Caco-2 (cell line): ENCODE measurements around the gene CYP2C9. TPM values are rescaled to one million over a fixed set of nuclear protein-coding genes. Genes with fewer than 3 reads are reported as not detected.
"Not testable (repeated sequence)": the region's sequence is repeated elsewhere in the genome, so short reads cannot be mapped to it uniquely, and the experiment has no call there.

Experiments
- BruUV-seq: library from RNA; stranded (reverse); fragments of 400-500 nt; replicated peaks from 2 replicates; lab custom pipeline; 2021; lab: Mats Ljungman, UMichigan
- CTCF ChIA-PET: fragments of 300-600 bp; sonication (Branson Sonifier 250); formaldehyde crosslinking; loops from one replicate; lab custom pipeline; 2022; ENCODE audit warnings: antibody characterized with exemption; lab: Charles Lee
- POLR2A ChIA-PET: fragments of 300-600 bp; sonication (Branson Sonifier 250); formaldehyde crosslinking; loops from one replicate; lab custom pipeline; 2022; ENCODE audit warnings: antibody characterized with exemption; lab: Charles Lee
- DNase-seq, 2 experiments: peaks; one replicate each; pipeline versions ENCODE4 v3.0.0 to v3.0.0-alpha.2; 2020 to 2022
- H3K27me3 ChIP-seq: replicated peaks from 2 replicates; pipeline ENCODE4 v1.6.0; 2011; ENCODE audit warnings: low read length; ENCODE audit not compliant: control insufficient read depth, insufficient read depth
- H3K36me3 ChIP-seq: 2 replicates; pipeline ENCODE4 v1.5.1; 2011; ENCODE audit warnings: low read length; ENCODE audit not compliant: control insufficient read depth, insufficient read depth
- H3K4me1 ChIP-seq: fragments of 250-450 bp; sonication (Bioruptor Pico); 2 replicates; pipeline ENCODE4 v1.5.1; 2020; ENCODE audit warnings: mild to moderate bottlenecking
- H3K4me3 ChIP-seq: 2 replicates; pipeline ENCODE4 v1.5.1; 2011; ENCODE audit warnings: low read depth, mild to moderate bottlenecking, control low read depth, low read length
- H3K9me3 ChIP-seq: fragments of 250-450 bp; sonication (Bioruptor Pico); 2 replicates; pipeline ENCODE4 v1.5.1; 2020; ENCODE audit warnings: mild to moderate bottlenecking, moderate library complexity
- H3K27ac Mint-ChIP-seq: one replicate; pipeline ENCODE4 v1.8.0; 2022; ENCODE audit warnings: mixed read lengths; ENCODE audit not compliant: unreplicated experiment
- H3K27me3 Mint-ChIP-seq: one replicate; pipeline ENCODE4 v1.8.0; 2022; ENCODE audit warnings: mixed read lengths; ENCODE audit not compliant: insufficient read depth, unreplicated experiment
- H3K36me3 Mint-ChIP-seq: one replicate; pipeline ENCODE4 v1.8.0; 2022; ENCODE audit warnings: mild to moderate bottlenecking, mixed read lengths; ENCODE audit not compliant: insufficient read depth, unreplicated experiment
- H3K4me1 Mint-ChIP-seq: one replicate; pipeline ENCODE4 v1.8.0; 2022; ENCODE audit warnings: low read depth, mixed read lengths; ENCODE audit not compliant: unreplicated experiment
- H3K4me3 Mint-ChIP-seq: one replicate; pipeline ENCODE4 v1.8.0; 2022; ENCODE audit warnings: mild to moderate bottlenecking, moderate library complexity, mixed read lengths; ENCODE audit not compliant: unreplicated experiment
- H3K9me3 Mint-ChIP-seq: one replicate; pipeline ENCODE4 v1.8.0; 2022; ENCODE audit warnings: mixed read lengths; ENCODE audit not compliant: unreplicated experiment
- CTCF ChIP-seq, 2 experiments: fragments of 200-600 bp in 1 of 2; IDR thresholded peaks; 1 replicate in 1 of 2; 2 replicates in 1 of 2; pipeline versions ENCODE4 v1.5.1 to v1.8.0; 2011 to 2022; ENCODE audit warnings: antibody characterized with exemption in 1 of 2, control low read depth in 1 of 2, inconsistent platforms in 1 of 2, low read depth in 1 of 2, low read length in 1 of 2, mild to moderate bottlenecking in 1 of 2, moderate library complexity in 1 of 2; ENCODE audit not compliant: insufficient read depth in 1 of 2, severe bottlenecking in 1 of 2, unreplicated experiment in 1 of 2
- intact Hi-C: fragments of 100-400 bp; cut with micrococcal nuclease; formaldehyde crosslinking; loops from one replicate; pipeline ENCODE4 v1.10.0; 2022; ENCODE audit not compliant: unreplicated experiment
- total RNA-seq: library from RNA; stranded (reverse); gene quantifications from 2 replicates; pipeline ENCODE4 v1.2.3, GENCODE V29; 2022

Gene CYP2C9
- total RNA-seq, 1 experiment from 2014 or later = 1.4 TPM

GRCh38 chr10:94916423-94916822 lies 22.0 kb upstream of the CYP2C9 start:
- no peaks in the 10 kb centered on the region for H3K36me3 Mint-ChIP-seq
- CTCF ChIA-PET = no interaction called here
- no peak overlapping the region for H3K4me3 Mint-ChIP-seq
- H3K4me1 Mint-ChIP-seq = no peaks in the 10 kb centered on the region
- POLR2A ChIA-PET = no interaction called here
- DNase-seq = no peak
- no peak overlapping the region for H3K27ac Mint-ChIP-seq
- H3K4me1 ChIP-seq = no peaks in the 10 kb centered on the region
- no peaks in the 10 kb centered on the region for H3K27me3 ChIP-seq
- H3K9me3 ChIP-seq = no peaks in the 10 kb centered on the region
- H3K4me3 ChIP-seq = no peak overlapping the region
- H3K36me3 ChIP-seq = no peaks in the 10 kb centered on the region
- peaks cover 17% of the 10 kb centered on the region for H3K9me3 Mint-ChIP-seq
- H3K27me3 Mint-ChIP-seq = no peaks in the 10 kb centered on the region
- no TSS peak for BruUV-seq
- TF ChIP-seq CTCF (IDR thresholded peaks at IDR 0.05; ENCODE audit: insufficient read depth in 1 of 2, low read depth in 1 of 2, low read length in 1 of 2, severe bottlenecking in 1 of 2, unreplicated experiment in 1 of 2) = no peak
- intact Hi-C loops = no loop called here

GRCh38 chr10:94936721-94937120 lies 1.7 kb upstream of the CYP2C9 start:
- Mint-ChIP-seq H3K27me3 (peaks cover 6% of the 10 kb centered on the region), H3K27ac (no peak overlapping the region), H3K4me3 (no peak overlapping the region), H3K9me3 (peaks cover under 1% of the 10 kb centered on the region), H3K4me1 (no peaks in the 10 kb centered on the region), H3K36me3 (no peaks in the 10 kb centered on the region)
- BruUV-seq = no TSS peak
- H3K9me3 ChIP-seq = 0 out of 2 replicates have a peak, but pooled peaks cover 4% of the 10 kb centered on the region
- no peak overlapping the region for H3K4me3 ChIP-seq
- DNase-seq = no peak
- no peaks in the 10 kb centered on the region for H3K27me3 ChIP-seq
- no peak for TF ChIP-seq CTCF (IDR thresholded peaks at IDR 0.05; ENCODE audit: insufficient read depth in 1 of 2, low read depth in 1 of 2, low read length in 1 of 2, severe bottlenecking in 1 of 2, unreplicated experiment in 1 of 2)
- POLR2A ChIA-PET = no interaction called here
- no peaks in the 10 kb centered on the region for H3K4me1 ChIP-seq
- intact Hi-C loops = no loop called here
- CTCF ChIA-PET = no interaction called here
- H3K36me3 ChIP-seq = no peaks in the 10 kb centered on the region

GRCh38 chr10:94943432-94944103 lies 5.1 kb downstream of the CYP2C9 start:
- not testable (repeated sequence) for H3K4me3 Mint-ChIP-seq
- peak in 1 of 2 experiments; percentile 24 for DNase-seq

GRCh38 chr10:94946181-94946580 lies 7.7 kb downstream of the CYP2C9 start:
- H3K4me3 Mint-ChIP-seq, H3K27ac Mint-ChIP-seq, CTCF ChIA-PET, POLR2A ChIA-PET, intact Hi-C loops, H3K27me3 Mint-ChIP-seq, DNase-seq, H3K4me1 Mint-ChIP-seq, H3K36me3 Mint-ChIP-seq, H3K4me1 ChIP-seq, BruUV-seq, H3K4me3 ChIP-seq, H3K36me3 ChIP-seq, H3K27me3 ChIP-seq: not testable (repeated sequence)
- peaks cover 22% of the 10 kb centered on the region for H3K9me3 Mint-ChIP-seq
- peaks cover 14% of the 10 kb centered on the region for H3K9me3 ChIP-seq

More at GRCh38 chr10:94943432-94944103, 5.1 kb downstream of the CYP2C9 start:
- H3K4me1 ChIP-seq, CTCF ChIA-PET, H3K36me3 Mint-ChIP-seq, H3K36me3 ChIP-seq, H3K4me3 ChIP-seq, POLR2A ChIA-PET, H3K27me3 ChIP-seq, H3K4me1 Mint-ChIP-seq, H3K27ac Mint-ChIP-seq, H3K27me3 Mint-ChIP-seq, BruUV-seq, intact Hi-C loops: not testable (repeated sequence)
- H3K9me3 Mint-ChIP-seq = peaks cover 22% of the 10 kb centered on the region
- peaks cover 18% of the 10 kb centered on the region for H3K9me3 ChIP-seq
